Vagina (tissue), 2 donors: ENCODE measurements around the gene RPUSD3. TPM values are rescaled to one million over a fixed set of nuclear protein-coding genes. Genes with fewer than 3 reads are reported as not detected.

Experiments used
- DNase-seq, 2 donors: peaks; one replicate each; pipeline ENCODE4 v3.0.0-alpha.2; 2017; ENCODE audit errors: extremely low spot score in 2 of 2
- H3K27ac ChIP-seq: fragments of 200-600 bp; sonication (generic); one replicate; pipeline ENCODE4 v1.5.1; 2019
- H3K27me3 ChIP-seq: fragments of 200-600 bp; sonication (generic); one replicate; pipeline ENCODE4 v1.5.1; 2019
- H3K36me3 ChIP-seq, 2 donors: fragments of 200-600 bp; sonication (generic); one replicate each; pipeline ENCODE4 v1.5.1; 2017 to 2019
- H3K4me1 ChIP-seq: fragments of 200-600 bp; sonication (generic); one replicate; pipeline ENCODE4 v1.5.1; 2019
- H3K4me3 ChIP-seq, 2 donors: fragments of 200-600 bp; sonication (generic); 1 replicate in 1 of 2; 2 replicates in 1 of 2; pipeline ENCODE4 v1.5.1; 2016 to 2019
- H3K9me3 ChIP-seq: fragments of 200-600 bp; sonication (generic); one replicate; pipeline ENCODE4 v1.5.1; 2019
- POLR2A ChIP-seq, 2 donors: fragments of 450-650 bp; IDR thresholded peaks; one replicate each; pipeline ENCODE4 v1.6.1; 2017; ENCODE audit warnings: antibody characterized with exemption in 2 of 2, mild to moderate bottlenecking in 2 of 2, moderate library complexity in 2 of 2
- POLR2AphosphoS5 ChIP-seq, 2 donors: sonication (generic); formaldehyde crosslinking; IDR thresholded peaks; one replicate each; pipeline ENCODE4 v1.9.0; 2017; ENCODE audit warnings: antibody characterized with exemption in 2 of 2, mild to moderate bottlenecking in 2 of 2, low read depth in 1 of 2; ENCODE audit not compliant: insufficient read depth in 1 of 2
- intact Hi-C: fragments of 100-400 bp; cut with DNase I; formaldehyde crosslinking; loops from one replicate; pipeline ENCODE4 v1.15.1; 2023
- total RNA-seq: library from RNA; depleted of rRNA; stranded (reverse); fragments of >200 nt; gene quantifications from one replicate; pipeline ENCODE4 v1.2.3, GENCODE V29; 2016
- TF ChIP-seq, protein P1 (sequence below), 3 experiments: fragments of 450-650 bp in 2 of 3; fragments of 200-600 bp in 1 of 3; sonication (generic) in 1 of 3; IDR thresholded peaks; one replicate each; pipeline ENCODE4 v1.5.1; 2017 to 2019; ENCODE audit warnings: antibody characterized with exemption in 3 of 3, mild to moderate bottlenecking in 2 of 3, moderate library complexity in 2 of 3

RPUSD3 gene
- total RNA-seq, 1 donor from 2014 or later = 50.6 TPM

DNA sequence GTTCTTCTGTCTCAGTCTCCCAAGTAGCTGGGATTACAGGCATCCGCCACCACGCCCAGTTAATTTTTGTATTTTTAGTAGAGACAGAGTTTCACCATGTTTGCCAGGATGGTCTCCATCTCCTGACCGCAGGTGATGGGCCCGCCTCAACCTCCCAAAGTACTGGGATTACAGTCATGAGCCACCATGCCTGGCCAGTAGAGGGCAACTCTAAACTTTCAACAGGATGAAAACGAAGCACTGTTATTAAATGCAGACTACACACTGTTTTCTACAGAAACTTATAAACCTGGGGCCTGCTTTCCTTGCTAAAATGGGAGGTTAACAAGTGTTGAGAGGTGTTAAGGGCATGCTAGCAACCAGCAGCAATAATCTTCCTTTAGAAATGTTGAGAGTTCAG lies 43.3 kb downstream of the RPUSD3 start:
- Histone ChIP-seq H3K27me3 (no peaks in the 10 kb centered on the region), H3K4me1 (peaks cover 6% of the 10 kb centered on the region), H3K36me3 (peaks cover 9 to 83% of the 10 kb centered on the region in 2 donors), H3K4me3 (no peak overlapping the region), H3K9me3 (no peaks in the 10 kb centered on the region), H3K27ac (no peak overlapping the region)
- TF ChIP-seq, protein P1, sequence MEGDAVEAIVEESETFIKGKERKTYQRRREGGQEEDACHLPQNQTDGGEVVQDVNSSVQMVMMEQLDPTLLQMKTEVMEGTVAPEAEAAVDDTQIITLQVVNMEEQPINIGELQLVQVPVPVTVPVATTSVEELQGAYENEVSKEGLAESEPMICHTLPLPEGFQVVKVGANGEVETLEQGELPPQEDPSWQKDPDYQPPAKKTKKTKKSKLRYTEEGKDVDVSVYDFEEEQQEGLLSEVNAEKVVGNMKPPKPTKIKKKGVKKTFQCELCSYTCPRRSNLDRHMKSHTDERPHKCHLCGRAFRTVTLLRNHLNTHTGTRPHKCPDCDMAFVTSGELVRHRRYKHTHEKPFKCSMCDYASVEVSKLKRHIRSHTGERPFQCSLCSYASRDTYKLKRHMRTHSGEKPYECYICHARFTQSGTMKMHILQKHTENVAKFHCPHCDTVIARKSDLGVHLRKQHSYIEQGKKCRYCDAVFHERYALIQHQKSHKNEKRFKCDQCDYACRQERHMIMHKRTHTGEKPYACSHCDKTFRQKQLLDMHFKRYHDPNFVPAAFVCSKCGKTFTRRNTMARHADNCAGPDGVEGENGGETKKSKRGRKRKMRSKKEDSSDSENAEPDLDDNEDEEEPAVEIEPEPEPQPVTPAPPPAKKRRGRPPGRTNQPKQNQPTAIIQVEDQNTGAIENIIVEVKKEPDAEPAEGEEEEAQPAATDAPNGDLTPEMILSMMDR (IDR thresholded peaks at IDR 0.05) = no peak
- TF ChIP-seq POLR2A (IDR thresholded peaks at IDR 0.05) = no peak
- DNase-seq = no peak
- intact Hi-C loops = loop anchor here (10.0 kb wide), 1 partner anchor 134 kb away; the partner anchor contains the start of gene CRELD1

DNA sequence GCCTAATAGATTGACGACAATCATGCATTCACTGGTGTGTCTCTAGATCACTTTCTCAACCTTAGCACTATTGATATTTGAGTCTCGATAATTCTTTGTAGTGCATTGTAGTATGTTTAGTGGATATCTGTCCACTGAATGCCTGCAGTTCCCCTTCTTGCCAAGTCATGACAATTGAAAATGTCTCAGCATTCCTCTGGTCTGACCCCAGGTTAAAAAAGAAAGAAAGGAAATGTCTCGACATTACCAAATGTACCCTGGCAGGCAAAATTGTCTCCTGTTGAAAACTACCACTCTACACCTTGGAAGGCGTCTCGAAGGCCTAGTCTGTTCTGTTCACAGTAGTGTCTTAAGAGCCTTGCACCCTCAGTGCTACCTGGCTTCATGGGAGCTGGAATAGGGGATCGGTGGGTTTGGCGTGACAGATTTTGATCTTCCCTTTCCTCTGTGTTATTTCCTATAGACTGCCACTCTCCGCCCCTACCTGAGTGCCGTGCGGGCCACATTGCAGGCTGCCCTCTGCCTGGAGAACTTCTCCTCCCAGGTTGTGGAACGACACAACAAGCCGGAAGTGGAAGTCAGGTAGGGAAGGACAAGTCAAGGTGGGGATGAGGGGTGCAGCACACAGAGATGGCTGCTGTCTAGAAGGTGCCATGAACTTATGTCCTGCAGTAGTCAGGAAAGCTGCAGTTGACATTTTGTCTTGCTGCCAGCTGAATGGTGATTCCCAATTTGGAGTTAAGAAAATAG lies 46.4 kb downstream of the RPUSD3 start:
- Histone ChIP-seq H3K27me3 (no peaks in the 10 kb centered on the region), H3K4me1 (peaks cover 26% of the 10 kb centered on the region), H3K9me3 (no peaks in the 10 kb centered on the region), H3K36me3 (peaks cover 9 to 53% of the 10 kb centered on the region in 2 donors), H3K4me3 (no peak overlapping the region), H3K27ac (no peak overlapping the region)
- TF ChIP-seq, protein P1 (IDR thresholded peaks at IDR 0.05) = no peak
- TF ChIP-seq POLR2A (IDR thresholded peaks at IDR 0.05) = no peak
- no peak for TF ChIP-seq POLR2AphosphoS5 (IDR thresholded peaks at IDR 0.05; ENCODE audit: insufficient read depth in 1 of 2, low read depth in 1 of 2)
- intact Hi-C loops = loop anchor here (10.0 kb wide), 1 partner anchor 63 kb away; the partner anchor contains the start of gene BRPF1
- DNase-seq = no peak

GRCh38 chr3:9795207-9795606 lies 48.6 kb downstream of the RPUSD3 start:
- Histone ChIP-seq H3K27ac (no peak overlapping the region), H3K9me3 (no peaks in the 10 kb centered on the region), H3K4me1 (peaks cover 44% of the 10 kb centered on the region), H3K36me3 (peaks cover 4 to 34% of the 10 kb centered on the region in 2 donors), H3K4me3 (no peak overlapping the region), H3K27me3 (no peaks in the 10 kb centered on the region)
- intact Hi-C loops = loop anchor here (10.0 kb wide), 1 partner anchor 60 kb away; the partner anchor contains the start of gene BRPF1
- TF ChIP-seq POLR2AphosphoS5 (IDR thresholded peaks at IDR 0.05; ENCODE audit: insufficient read depth in 1 of 2, low read depth in 1 of 2) (no peak), POLR2A (IDR thresholded peaks at IDR 0.05) (no peak)
- TF ChIP-seq, protein P1 (IDR thresholded peaks at IDR 0.05) = no peak
- DNase-seq = no peak

GRCh38 chr3:9794400-9794799 lies 49.4 kb downstream of the RPUSD3 start:
- Histone ChIP-seq H3K27me3 (no peaks in the 10 kb centered on the region), H3K4me3 (no peak overlapping the region), H3K9me3 (no peaks in the 10 kb centered on the region), H3K36me3 (peaks cover 0 to 29% of the 10 kb centered on the region in 2 donors), H3K27ac (no peak overlapping the region), H3K4me1 (peaks cover 44% of the 10 kb centered on the region)
- no peak for DNase-seq
- TF ChIP-seq, protein P1 (IDR thresholded peaks at IDR 0.05) = no peak
- TF ChIP-seq POLR2AphosphoS5 (IDR thresholded peaks at IDR 0.05; ENCODE audit: insufficient read depth in 1 of 2, low read depth in 1 of 2) (no peak), POLR2A (IDR thresholded peaks at IDR 0.05) (no peak)
- intact Hi-C loops = loop anchor here (10.0 kb wide), 1 partner anchor 60 kb away; the partner anchor contains the start of gene BRPF1
